ENCODE results near the gene CAMTA1.
A peak's percentile ranks its signal among the peaks of the same experiment; 100 is the strongest.

The CAMTA1 gene

DNA sequence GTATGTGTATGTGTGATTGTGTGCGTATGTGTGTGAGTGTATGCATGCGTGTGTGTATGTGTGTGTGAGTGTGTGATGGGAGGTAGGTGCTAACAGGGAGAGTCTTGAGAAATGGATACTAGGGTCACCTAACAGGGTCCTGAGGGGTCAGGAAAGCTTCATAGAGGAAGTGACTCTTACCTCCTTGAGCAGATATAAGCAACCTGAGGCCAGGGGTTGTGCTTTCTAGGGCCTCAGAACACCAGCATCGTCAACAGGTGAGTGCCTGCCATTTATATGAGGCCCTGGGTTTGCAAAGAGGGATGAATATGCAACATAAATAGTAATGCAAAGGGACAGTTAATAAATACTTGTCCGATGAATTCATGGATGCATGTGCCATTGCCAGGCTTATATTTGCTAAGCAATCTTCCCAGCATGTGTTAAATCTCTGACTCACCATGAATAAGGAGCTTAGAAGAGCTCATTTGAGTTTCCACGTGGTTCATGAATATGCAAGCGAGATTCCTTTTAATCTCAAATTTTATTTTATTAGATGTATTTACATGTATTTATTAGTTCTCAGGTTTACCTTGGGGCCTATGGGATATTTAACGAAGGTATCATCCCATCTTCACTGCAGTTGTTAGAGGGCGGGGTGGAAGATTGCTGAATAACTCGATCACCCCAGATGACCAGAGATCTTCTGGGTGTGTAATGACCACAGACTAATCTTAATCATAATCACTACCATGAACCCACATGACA is 438.3 kb downstream of the CAMTA1 start:
- DNase-seq = no peak

DNA sequence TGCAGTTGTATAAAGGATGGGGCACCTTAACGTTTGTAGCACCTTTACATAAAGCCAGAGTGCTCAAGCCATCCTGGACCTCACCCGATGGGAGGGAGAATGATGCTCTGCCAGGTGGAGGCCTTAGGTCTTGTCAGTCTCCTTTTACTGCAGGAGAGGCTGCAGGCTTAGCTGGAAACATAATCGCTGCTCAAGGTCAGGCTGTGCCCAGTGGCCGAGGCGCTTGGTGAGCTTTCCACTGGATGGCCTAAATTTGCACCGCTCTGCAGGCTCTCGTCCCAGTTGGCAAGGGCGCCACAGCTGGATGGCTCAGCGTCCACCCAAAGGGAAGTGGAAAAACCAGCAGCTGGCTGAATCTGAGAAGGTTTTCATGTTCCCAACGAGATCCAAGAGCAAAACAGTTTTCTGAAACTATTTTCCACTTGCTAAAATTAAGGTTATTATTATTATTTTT is 438.9 kb downstream of the CAMTA1 start:
- no peak for DNase-seq

DNA sequence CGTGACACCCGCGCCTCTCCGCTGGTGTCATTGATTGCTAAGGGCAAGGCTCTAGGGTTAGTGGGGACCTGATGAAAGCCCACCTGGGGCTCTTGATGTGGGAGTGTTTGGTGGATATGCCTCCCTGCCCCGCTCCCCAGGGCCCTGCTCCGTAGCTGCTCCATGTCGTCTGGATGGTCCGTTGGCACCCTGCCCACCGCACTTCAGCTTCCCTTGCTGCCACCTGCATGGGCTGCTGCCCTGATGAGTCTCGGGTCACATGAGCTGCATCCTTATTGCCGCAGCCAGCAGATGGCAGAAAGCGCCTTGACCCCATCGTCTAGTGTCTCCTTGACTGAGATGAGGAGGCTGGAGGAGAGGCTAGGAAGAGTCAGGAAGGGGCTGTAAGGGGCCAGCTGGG is 439.4 kb downstream of the CAMTA1 start:
- no peak for DNase-seq

DNA sequence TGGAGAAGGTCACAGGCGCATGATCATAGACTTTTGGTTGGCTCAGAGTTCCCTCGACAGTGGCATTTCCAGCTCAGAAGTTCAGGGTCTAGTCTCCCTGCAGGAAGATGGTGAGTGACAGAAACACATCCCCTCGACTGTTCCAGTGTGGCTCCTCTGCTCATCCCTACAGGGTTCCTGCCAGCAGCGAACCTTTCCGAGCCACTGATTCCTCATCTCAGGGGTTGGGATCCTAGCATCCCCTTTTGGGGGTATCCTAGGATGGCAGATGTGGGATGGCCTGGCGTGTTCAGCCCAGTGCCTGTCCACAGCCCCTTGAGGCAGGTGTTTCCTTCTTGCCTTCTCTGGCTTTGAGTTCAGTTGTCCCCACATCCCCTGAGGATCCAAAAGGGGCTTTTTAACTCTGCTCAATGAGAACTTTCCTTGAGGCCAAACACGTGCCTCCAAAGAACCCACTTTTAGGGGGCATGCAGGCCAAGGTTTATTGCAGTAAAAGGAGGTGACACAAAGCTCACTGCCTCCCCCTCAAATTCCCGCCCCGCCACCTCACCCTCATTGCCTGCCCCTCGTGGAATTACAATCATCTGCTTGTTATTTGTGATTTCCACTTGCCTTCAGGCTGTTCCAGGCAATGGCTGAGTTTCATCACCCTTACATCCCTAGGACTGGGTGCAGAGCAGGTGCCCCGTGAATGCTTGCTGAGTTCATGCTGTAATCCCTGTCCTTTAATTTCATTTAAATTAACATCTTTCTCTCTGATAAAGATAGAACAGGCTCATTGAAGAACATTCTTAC is 440.7 kb downstream of the CAMTA1 start:
- no peak for DNase-seq

DNA sequence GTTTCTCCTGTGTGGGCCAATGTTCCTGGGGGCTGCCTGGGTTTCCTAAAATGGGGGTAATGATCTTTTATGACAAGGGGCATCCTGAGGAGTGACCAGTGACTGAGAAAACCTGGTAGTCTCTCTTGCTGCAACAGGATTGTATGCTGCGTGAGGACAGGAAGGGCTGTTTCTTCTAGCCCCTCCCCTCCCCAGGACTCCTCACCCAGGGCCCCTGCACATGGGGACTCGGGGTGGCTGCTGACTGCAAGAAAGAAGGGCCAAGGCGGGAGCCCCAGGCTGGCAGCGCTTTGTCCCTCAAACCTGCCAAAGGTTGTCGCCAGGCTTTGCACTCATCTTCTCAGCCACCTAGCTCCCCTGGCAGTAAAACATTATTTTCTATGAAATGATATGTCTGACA is 442.4 kb downstream of the CAMTA1 start:
- no peak for DNase-seq

DNA sequence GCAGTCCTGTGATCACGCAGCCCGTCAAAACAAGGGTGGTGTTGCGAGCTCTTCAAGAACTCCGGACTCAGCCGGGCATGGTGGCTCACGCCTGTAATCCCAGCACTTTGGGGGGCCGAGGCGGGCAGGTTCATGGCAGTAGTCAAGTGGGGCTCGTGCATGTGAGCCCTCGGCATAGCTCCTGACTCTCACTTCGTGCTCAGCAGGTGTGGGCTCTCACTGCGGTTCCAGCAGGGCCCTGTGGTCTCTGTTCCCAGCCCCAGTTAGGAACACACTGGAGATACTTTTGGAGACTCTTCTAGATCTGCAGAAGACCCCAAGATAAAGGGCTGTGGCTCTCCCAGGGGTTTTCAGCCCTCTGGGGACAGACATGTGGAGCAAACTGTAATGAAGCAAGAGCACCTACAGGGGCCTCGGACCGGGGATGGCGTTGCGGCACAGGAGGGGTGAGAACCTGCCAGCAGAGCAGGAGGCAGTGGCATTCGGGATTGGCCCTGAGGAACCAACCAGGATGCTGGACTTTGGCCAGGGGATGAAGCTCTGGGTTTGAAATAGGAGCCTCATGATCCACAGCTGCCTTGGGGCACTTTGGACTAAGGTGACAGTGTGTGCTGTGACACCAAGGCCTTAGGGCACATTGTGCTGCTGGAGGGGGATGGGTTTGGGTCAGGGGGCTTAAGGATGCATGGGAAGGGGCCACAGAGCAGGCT is 443.2 kb downstream of the CAMTA1 start:
- no peak for DNase-seq

DNA sequence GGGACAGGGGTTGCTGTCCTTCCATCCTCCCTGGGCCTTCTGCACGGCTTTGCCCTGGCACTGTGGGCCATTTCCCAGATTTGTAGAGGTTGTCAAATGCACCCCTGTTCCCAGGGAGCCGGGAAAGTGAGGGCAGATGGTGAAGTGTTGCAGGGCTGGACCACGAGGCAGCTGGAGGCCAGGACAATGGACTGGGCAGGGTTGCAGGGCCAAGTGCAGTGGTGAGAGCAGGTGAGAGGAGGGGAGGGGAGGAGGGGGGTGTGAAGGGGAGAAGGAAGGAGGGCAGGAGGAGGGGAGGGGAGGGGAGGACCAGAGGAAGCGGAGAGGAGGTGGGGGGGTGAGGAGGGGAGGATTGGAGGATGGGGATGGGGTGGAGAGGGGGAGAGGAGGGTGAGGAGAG is 443.9 kb downstream of the CAMTA1 start:
- no peak for DNase-seq

DNA sequence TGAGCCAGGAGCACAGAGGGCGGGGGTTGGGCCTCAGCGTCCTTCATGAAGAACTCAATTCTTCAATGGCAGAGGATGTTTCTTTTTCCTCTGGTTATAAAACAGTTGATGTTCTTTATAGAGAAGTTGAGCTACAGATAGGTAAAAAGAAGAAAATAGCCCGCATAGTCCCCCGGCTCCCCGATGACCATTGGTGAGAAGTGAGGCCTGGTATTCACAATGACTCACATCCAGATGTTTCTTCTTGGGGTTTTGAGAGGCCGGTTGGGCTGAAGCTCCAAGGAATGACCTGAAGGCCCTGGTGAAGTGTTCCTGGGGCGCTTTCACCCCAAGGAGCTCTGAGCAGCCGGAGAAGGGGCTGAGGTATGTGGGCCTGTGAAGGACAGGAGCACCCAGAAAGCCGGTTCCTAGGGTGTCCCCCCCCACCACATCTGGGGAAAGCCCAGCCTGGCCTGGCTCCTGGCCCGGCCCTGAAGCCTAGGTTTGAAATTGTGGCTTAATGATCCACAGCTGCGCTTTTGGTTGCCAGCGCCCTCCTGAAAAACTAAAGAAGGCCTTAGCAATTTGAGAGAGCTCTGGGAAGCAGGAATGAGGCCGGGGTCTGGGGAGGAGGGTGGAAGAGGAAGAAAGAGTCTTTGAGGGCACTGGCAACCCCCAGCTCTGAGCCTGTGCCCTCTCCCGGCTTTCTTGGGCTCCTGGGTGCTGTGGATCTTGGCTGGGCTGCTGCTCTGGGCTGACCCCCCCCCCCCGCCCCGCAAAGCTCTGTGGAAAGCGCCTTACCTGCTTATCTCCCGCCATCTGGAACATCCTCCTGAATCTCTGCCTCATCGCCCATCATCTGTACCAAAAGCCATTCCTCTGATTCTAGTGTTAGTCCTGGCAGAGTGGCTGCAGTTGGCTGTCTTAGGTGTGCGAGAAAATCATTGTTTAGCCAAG is 444.7 kb downstream of the CAMTA1 start:
- DNase-seq = no peak

DNA sequence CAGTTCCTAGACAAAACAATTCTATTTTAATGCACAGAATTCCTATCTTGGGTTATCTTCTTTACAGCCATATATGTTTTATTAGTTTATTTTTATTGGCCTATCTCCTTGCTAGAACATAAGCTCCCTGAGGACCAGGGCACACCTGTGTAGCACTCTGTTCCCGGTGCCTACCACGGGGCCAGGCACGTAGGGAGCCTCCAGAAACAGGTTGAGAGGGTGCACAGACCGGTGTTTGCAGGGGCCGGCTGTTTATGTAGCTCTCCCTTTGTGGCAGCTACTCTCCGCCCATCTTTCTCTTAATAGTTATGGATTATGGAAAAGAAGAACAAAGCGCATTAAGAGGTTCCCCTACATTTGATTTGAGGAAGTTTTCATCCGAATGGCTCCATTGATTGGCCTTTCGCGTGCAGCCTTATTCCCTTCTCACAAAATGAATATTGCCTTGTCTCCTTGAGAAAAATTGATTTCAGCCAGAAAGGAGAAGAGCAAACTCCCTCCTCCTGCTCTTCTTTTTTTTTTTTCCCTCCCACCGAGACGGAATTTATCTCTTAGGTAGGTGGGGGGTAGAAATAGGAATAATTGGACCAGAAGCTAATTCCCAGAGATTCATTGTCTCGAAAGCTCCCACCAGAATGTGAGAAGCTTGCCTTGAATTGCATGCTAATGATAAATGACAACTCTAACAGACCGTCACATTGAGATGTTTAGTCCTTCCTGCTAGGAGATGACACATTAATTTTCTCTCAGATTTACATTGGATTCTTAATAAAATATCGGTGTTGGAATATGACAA is 447.4 kb downstream of the CAMTA1 start:
- DNase-seq = no peak

DNA sequence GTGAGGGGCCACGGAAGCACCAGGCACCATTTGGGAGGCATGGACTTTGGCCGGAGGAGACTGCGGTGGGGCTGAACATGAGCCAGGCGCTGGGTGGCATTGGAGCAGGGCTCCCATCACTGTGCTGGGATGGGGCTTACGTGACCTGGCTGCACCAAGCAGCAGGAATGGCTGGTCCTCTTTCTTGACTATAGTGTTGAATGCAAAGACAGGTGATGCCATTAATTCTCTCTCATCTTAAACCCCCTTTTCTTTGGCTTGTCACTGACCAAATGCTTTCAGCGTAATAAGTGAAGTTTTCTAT is 447.9 kb downstream of the CAMTA1 start:
- no peak for DNase-seq

DNA sequence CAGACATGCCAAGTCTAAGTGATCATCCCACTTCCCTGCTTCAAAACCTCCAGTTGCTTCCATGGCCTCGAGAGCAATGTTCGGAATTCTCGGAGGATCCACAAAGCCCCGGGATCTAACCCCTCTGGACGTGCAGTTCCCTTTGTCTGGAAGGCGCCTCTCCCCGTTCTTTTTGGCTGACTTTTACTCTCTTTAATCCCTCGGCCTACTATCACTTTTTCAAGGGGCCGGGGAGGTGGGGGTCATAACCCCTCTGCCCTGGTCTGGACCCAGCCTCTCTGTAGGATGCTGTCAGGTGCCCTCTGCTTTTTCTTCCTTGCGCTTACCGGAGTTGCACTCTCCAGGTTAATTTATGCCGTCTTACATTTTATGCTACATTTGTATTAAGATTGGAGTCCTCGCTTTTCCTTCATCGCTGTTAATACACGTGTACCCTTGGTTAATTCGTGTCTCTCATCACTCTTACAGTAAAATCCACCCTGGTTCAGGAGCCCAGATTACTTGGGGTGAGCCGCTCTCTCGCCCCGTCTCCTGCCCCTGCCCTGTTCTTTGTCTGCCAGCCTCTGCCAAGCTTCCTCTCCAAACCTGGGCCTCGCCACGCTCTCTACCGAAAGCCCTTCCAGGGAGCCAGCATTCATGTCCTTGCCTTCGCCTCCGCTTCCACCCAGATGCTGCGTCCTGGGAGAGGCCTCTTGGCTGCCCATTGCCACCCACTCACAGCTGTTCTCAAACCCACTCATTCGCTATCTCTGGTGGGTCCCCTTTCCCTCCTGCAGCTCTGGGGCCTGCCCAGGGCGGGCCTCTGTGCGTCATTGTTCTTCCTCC is 448.6 kb downstream of the CAMTA1 start:
- no peak for DNase-seq

DNA sequence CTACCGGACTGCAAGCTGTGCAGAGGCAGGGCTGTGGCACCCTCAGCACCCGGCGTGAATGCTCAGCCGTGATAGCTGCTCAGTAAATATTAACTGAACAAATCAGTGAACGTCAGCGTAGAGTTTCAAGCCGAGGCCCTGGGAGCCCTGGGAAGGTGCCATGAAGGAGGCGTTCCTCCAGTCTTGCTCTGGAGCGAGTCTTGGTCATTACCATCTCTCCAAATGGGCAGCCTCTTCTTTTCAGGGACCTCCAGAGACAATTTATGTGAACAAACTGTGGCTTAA is 449.2 kb downstream of the CAMTA1 start:
- no peak for DNase-seq

DNA sequence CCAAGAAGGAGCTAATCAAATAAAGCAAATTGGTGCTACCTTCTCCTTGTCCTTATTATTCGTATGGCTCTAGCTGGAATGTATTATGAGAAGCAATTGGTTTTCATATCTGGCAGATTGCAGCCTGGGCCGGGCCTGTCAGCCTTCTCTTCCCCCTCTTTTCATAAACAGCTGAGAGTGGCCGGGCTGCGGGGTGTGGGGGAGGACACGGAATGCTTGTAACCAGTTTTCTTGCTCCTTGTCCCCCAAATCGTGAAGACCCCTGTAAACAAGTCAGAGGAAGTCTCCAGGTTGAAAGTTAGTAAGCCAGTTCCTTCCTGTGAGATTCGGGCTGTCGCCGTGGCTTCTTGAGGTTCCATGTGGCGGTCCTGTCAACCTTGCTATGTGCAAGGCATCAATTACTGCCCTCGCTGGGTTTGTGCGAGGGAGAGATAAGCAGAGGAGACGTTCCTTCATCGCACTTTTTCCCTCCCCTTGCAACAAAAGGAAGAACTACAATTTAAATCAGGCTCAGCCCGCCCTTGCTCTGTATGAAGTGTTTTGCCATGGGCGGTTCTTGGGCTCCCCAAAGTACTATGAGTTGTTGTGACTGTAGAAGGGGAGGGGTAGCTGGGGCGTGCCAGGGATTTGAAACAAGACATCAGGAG is 450.7 kb downstream of the CAMTA1 start:
- DNase-seq = no peak

DNA sequence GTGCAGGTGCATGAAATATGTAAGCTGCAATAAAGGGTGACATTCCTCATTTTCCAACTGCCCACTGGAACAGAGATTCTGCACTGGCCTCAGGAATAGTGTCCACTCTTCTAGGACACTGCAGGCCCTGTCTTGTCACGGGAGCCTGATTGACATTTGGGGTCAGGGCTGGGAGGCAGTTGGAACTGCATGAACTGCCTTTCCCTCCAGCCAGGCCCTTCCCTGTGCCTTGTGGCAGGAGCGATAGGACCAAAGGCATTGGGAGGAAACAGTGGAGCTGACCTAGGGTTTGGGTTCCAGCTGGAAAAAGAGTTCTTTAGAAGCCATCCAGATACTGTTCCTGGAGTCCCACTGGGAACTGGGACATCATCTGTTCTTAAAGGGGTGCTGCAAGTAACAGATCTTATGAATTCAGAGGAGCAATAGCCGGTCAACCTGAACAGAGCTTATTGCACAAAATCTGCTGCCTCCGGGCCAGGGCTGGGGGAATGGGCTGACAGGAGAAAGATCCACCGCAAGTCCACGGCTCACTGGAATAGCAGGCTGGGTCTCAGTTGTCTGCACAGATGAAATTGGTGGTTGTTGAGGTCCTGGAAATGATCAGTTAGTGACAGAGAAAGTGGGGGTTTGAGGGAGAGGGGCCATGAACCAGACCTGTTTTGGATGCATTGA is 451.7 kb downstream of the CAMTA1 start:
- no peak for DNase-seq

DNA sequence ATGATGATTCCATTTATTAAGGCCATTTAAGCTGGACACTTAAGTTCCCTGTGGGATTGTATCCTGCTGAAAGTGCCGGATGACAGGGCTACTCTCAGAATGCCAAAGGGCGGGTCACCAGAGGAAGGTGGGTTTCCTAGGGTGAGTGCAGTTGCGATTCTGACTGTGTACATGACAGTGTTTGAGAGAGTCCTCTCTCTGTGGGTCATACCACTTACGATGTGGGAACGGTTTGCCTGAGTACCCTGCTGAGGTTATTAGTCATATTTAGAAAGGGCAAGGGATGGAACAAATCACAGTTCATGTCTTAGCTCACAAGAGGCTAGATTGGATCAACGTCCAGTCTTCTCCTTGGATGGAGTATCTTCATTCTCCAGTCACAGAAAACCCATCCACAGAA is 461.9 kb downstream of the CAMTA1 start:
- DNase-seq = no peak

DNA sequence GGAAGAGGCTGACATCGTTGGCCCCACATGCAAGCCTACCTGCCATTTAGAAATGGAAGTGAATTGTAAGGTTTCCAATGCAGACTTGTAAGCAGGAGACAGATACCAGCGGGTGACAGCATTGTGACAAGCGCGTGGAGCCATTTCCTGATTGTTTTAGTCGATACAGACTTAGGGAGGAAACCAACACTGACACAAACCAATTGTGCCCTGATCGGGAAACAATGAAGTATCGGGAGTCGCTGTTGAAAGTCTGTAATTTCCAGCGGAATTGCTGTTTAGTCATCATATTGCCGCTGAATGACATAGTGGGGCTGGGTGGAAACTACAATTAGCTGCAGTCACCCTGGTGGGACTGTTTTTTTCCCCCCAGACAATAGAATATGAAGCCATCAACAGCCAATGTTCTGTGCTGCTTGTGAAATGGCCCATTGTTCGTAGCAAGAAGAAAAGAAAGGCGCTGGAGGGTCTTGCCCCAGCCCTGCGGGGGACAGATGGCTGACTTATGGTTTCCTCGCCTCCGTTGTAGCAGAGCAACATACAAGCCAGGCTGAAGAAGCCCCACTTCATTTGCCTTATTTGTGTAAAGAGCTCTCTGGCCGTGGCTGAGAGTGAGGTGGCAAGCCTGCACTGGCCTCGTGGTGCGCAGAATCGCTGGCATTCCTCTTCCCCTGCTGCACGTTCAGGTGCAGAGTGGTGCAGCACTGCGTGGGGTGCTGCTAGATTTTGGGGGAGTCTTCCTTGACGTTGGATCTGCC is 462.7 kb downstream of the CAMTA1 start:
- peak; percentile 88 for DNase-seq

DNA sequence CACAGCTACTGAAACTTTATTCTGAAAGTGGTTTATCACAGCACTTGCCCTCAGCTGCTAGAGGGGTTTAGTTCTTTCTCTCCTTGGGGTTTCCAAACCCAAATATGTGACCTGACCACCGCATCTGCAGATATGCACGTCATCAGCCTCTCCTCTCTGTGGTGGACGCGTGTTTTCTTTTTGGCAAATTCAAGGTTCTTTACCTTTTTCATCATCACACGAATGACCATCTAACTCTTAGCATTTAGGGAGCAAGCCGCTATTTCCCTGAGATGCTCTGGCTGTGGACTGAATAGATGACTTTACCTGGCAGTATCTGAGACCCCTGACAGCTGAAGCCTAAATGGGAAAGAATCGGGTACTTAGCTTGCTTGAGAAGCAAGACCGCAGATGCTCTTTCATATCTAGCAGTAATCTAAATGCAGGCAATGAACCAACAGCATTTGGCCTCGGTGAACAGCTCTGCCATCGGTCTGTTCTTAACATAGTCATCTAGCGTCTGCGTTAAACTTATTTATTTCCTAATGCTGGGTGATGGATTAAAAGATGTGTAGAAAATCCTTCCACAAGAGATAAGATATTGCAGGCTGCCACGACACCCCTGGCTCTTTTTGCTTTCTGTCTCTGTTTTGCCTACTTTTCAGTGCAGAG is 463.4 kb downstream of the CAMTA1 start:
- peak; percentile 39 for DNase-seq

DNA sequence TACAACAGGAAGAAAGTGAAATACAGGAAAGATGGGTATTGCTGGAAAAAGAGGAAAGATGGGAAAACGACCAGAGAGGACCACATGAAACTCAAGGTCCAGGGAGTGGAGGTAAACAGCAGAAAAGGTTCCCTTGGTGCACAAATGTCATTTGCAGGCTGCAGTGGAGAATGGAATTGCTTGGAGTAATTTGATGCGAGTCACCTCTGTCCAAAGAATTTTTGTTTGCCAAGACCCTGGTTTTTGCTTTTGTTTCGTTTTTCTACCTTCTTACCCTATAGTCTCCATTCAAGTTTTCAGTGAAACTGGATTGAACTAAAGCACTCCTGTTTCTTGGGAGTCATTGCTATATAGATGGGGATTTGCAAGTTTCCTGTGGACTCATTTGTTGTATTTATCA is 464.3 kb downstream of the CAMTA1 start:
- DNase-seq = no peak

DNA sequence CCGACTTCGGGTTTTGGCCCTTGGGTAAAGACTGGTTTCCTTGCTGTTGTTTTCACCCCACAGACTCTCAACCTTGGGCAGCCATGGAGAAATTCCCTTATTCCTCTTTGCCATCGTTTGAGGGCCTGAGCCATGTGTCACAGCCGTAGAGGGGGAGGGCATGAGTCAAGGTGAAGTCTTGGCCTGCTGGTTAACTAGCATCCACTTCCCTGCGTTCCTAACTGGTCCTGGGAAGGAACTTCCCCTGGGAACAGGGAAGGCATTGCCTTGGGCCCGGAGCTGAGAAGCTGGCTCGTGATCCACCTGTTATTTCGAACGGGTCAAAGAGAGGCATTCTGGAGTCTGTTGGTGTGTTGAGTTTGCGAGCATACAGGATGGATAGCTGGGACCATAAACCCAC is 464.9 kb downstream of the CAMTA1 start:
- DNase-seq = no peak

All from NCI-H2227 treated with DMSO at 0.1 percent for 48 hours (cell line).